DLD1 (cell line): ENCODE measurements around the gene CNOT6.

ENCODE experiments used
- in situ Hi-C: cut with HindIII; loops from 2 replicates; pipeline ENCODE4 v1.10.0; 2017; ENCODE audit warnings: low sequenced_read_pairs

CNOT6 gene

DNA sequence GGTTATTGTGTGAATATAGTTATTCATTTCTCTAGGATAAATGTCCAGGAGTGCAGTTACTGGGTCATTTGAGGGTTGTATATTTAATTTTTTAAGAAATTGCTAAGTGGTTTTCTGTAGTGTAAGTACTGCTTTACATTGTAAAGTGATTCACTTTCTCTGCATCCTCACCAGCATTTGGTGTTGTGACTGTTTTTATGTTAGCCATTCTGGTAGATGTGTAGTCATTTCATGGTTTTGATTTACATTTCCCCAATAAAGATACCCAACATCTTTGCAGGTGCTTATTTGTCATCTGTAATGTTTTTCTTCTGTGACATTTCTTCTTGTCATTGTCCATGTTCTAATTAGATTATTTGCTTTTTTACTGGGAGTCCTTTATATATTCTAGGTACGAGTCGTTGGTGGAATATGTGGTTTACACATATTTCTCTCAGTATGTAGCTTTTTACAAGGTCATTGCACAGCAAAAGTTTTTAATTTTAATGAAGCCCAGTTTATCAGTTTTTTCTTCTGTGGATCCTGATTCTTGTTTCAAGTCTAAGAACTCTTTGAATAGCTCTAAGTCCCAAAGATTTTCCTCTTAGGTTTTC lies 63.1 kb downstream of the CNOT6 start:
- in situ Hi-C loops, result no loop called here

DNA sequence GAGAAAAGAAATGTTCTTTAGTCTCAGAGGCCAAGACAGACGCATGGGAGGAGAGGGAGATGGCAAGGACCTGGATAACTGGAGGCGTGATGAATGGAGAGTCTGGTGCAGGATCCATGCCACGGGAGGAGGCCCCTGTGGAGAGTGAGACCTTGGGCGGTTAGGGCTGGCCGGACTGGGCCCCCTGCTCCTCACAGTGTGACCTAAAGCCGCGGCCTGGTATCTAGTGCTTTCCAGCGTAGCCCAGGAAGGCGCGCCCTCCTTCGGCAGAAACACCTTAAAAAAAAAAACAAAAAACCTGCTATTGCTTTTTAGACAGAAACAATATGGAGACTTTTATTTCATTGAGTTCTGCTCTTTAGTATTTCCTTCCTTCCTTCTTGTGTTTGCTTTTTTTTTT lies 64.1 kb downstream of the CNOT6 start:
- in situ Hi-C loops, result no loop called here

DNA sequence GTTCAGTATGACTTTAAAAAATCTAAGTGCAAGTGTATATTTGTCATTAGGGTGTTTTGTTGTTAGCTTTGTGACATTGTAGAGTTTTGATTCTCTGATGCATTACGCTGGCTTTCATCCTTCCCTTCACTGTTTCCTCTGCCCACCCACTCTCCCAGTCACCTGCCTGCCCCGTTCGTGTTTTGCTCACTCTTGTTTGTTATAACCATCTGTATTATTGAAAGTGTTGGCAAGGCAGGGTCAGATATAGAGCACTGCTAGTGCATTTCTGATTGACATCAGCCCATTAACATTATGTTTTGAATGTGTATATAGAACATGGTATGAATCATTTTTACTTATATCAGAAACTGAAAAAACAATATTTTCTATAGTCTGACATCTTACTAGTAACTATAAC lies 69.8 kb downstream of the CNOT6 start:
- in situ Hi-C loops, result no loop called here

DNA sequence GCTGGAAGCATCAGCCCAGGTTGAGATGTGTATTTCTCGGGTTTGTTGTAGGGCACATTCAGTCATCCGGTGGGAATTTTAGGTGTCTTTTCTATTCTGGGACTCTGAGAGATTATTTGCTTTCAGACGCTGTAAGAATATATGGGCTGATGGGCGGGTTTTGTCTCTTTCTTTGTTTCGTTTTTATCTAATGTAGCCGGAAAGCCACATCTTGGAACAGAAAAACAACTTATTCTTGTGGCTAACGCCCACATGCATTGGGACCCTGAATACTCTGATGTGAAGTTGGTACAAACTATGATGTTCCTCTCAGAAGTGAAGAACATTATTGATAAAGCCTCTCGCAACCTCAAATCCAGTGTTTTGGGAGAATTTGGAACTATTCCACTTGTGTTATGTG lies 74.7 kb downstream of the CNOT6 start:
- in situ Hi-C loops, result no loop called here

DNA sequence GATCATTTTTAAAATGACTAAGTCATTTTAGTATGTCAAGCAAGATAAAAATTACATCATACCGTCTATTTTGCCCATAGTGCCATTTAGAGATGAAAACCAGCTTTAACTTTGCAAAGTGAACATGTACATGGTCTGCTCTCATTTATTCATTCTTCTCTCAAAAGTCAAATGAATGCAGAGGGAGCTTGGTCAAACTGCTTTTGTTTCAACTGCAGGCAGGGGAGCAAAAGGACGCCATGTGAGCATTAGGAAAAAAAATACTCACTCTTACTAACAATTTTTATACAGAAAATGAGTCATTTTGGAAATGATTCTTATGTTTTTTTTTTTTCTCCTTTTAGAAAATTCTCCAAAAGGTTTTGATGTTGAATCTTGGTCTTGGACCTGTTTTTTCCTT lies 81.4 kb downstream of the CNOT6 start:
- in situ Hi-C loops, result no loop called here

DNA sequence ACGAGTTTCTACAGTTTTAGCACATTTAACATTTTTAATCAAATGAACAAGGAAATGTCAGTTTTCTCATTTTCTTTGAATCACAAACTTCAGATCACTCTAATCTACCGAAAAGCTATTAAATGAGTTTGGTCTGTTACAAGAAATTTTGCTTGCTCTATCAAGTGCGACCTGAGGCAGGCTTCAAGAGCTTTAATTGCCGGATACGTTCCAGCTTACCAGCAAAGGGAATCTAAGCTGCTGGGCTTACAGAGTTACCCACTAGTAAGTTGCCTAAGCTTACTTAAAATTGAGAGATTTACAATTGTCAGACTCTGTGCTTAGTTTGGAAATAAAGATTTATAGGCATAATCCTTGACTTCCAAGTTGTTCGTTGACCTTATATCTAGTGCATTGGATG lies 86.5 kb downstream of the CNOT6 start:
- in situ Hi-C loops, result no loop called here

DNA sequence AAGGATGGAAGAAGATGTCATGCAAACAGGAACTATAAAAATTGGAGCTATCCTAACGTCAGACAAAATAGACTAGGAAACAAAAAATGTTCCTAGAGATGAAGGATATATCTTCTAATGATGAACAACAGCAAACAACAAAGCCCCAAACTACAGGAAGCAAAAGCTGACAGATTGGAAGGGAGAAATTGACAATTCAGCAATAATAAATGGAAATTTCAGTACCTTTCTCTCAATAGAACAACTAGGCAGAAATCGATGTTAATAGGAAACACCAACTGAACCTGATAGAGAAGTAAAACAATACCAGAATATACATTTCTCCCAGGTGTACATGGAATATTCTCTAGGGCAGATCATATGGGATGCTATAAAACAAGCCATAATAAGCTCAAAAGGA lies 89.6 kb downstream of the CNOT6 start:
- in situ Hi-C loops, result no loop called here

DNA sequence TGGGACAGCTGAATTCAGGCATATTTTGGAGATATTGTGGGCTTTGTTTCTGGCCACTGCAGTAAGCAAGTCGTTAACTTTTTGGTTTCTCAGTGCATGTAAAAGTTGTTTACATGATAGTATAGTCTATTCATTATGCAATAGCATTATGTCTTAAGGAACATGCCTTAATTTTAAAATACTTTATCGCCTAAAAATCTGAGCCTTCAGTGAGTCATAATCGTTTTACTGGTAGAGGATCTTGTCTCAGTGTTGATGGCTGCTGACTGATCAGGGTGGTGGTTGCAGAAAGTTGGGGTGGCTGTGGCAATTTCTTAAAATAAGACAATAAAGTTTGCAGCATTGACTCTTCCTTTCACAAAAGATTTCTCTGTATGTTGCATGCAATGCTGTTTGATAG lies 92.0 kb downstream of the CNOT6 start:
- in situ Hi-C loops, result no loop called here

DNA sequence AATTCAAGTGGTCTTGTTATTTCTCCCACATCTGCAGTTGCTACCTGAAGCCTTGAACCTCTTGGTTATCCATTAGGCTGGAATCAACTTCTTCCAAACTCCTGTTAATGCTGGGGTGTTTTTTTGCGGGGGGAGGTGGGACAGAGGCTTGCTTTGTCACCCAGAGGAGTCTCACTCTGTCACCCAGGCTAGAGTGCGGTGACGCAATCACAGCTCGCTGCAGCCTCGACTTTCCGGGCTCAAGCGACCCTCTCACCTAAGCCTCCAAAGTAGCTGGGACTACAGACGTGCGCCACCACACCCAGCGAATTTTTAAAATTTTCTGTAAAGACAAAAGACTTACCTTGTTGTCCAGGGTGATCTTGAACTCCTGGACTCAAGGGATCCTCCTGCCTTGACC lies 92.7 kb downstream of the CNOT6 start:
- in situ Hi-C loops, result no loop called here

DNA sequence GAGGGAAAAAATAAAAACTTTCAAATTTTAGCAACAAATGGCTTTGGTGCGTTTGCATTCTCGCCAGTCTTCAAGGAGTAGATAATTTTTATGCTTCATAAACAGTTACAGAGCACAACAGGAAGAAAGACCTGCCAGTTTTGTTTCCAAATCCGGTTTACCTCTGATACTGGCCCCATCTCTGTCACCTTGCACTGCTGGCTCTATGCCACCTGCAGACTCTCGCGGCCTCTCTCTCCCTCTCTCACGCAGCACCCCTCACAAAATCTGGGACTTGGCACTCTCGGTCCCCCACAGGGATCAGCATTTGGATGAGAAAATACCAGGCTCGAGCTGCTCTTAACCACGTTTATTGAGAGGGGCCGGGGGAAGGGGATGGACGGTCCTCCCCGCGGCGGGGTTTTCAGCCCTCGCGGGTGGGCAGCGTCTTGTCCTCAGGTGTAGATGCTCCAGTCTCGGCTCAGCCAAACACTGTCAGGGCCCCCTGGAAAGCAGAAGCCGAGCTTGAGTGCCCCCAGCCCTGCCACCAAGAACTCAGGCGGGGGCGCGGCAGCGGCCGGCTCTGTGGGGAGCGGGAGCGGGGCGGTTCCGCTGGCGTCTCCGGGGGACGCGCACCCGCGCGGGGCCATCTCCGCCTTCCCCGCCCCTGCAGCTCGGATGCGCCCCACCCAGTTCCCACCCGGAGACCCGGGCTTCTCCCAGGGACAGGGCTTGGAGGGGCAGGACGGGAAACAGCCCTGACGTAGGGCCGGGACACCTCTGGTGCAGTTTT lies 95.8 kb downstream of the CNOT6 start:
- in situ Hi-C loops, result no loop called here

DNA sequence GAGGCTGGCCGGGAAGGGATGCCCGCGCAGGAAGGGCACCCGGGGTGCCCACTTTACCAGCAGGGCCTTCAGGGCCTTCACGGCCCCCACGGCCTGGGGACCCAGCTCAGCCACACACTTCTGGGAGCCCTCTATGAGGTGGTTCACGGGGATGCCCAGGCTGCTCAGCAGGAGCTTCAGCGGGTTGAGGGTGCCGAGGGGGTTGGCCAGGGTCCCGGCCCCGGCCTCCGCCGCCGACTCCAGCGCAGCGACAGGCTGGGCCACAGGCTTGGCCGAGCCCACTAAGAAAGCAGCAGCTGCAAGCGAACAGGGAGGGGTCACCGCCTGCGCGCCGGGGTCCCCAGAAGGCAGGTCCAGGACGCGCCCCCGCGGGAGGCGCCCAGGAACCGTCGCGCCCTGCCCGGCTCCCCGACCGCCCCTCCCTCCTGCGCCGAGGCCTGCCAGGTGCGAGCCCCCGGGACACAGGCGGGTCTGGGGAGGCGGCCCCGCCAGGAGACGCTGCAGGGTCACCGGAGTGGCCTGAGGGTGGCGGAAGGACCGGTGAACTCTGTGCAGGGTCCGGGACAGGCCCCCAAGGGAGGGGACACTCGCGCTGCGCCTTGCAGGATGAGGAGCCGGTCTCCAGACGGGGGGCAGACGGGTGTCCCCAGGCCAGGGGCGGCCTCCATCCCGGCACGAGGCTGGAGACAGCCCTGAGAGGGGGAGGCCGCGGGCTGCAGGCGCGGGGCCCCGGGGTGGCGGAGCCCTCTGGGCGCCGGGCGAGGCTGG lies 96.5 kb downstream of the CNOT6 start:
- in situ Hi-C loops, result no loop called here

DNA sequence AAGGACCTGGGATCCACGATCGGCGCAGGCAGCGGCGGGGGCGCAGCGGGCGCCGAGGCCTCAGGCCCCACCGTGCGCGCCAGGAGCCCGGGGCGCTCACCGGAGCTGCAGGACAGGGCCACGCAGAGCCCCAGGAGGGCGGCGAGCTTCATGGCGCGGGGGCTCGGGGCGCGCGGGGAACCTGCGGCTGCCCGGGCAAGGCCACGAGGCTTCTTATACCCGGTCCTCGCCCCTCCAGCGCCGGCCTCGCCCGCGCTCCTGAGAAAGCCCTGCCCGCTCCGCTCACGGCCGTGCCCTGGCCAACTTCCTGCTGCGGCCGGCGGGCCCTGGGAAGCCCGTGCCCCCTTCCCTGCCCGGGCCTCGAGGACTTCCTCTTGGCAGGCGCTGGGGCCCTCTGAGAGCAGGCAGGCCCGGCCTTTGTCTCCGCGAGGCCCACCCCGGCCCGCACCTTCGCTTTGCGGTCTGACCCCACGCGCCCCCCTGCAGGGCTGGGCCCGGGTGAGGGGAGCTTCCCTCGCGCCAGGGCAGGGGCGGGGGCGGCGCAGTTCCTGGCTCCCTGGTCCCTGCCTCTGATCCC lies 97.2 kb downstream of the CNOT6 start, which contains the start of gene SCGB3A1:
Gene SCGB3A1, minus strand, starts transcription at position 189 of the 577 bp plus-strand sequence. Its CDS starts 37 bp downstream, at position 152.
- in situ Hi-C loops, result no loop called here

DNA sequence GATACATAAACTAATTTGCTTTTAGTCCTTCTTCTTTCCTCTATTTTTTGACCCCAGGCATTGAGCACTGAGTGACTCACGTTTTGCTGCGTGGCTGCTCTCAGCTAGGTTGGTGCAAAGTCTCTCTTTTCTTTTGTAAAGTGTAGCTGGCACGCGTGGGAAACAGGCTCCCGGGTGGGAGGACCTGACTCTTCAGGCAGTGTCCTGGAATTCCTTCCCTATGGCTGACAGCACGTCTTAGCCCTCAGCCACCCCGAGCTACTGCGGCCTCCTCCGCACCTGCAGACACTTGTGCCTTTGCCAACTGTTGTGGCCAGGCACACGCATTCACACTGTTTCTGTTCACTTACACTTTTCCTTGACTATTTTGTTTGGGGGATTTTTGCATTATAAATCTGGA lies 98.0 kb downstream of the CNOT6 start:
- in situ Hi-C loops, result no loop called here

DNA sequence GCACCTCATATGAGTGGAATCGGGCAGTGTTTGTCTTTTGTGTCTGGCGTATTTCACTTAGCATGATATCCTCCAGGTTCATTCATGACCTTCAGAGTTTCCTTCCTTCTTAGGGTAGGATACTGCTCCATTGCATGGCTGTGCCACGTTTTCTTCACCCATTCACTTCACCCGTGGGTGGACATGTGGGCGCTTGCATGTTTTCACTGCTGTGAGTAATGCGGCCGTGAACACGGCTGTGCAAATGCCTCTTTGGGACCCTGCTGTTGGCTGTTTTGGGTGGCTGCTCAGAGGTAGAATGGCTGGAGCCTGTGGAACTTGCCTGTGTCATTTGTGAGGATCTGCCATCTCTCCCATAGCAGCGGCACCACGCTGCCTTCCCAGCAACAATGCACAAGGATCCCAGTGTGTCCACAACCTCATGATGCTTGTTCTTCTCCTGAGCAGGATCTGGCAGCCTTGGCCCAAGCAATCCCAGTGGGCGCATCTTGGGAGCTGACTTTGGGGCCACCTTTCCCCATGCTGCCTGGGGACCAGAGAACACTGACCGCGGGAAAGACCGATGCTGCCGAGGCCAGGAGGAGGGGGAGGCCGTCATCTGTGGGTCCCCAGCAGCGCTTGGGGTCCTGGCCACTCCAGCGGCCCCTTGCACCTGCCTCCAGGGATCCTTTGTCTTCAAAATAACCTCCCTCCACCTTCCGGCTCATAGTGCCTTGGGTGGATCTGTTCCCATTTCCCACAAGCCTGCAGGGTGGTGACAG lies 99.4 kb downstream of the CNOT6 start:
- in situ Hi-C loops, result no loop called here

DNA sequence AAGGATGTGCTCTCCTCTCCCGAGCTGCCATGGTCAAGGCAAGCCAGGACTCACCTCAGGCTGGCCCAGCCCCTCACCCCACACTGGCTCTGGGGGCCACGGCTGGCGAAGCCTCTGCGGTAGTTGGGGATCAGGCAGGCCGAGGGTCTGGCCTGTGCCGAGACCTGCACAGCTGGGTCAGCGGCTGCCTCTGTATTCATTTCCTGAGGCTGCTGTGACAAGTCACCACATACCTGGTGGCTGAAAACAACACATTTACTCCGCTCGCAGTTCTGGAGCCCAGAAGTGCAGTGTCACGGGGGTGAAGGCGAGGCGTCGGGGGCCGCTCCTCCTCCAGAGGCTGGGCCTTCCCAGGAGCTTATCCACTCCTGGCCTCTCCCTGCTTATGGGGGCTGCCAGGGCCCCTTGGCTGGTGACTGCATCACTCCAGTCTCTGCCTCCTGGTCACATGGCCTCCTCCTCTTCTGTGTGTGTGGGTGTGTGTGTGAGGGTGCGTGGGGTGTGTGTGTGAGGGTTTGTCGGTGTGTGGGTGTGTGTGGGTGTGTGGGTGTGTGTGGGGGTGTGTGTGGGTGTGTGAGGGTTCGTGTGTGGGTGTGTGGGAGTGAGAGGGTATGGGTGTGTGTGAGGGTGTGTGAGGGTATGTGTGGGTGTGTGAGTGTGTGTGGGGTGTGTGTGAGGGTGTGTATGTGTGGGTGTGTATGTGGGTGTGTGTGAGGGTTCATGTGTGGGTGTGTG lies 100.3 kb downstream of the CNOT6 start:
- in situ Hi-C loops, result no loop called here

DNA sequence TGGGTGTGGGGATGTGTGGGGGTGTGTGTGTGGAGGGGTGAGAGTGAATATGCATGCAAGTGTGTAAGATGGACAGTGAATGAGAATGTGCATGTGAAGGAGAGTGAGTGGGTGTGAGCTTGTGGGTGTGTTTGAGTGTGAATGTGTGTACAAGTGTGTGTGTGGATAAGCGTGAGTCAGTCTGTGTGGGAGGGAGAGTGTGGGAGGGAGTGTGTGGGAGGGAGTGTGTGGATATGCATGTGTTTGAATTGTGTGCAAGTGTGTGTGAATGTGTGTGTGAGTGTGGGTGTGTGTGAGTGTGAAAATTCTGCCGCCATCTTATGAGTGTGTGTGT lies 100.8 kb downstream of the CNOT6 start:
- in situ Hi-C loops, result no loop called here

DNA sequence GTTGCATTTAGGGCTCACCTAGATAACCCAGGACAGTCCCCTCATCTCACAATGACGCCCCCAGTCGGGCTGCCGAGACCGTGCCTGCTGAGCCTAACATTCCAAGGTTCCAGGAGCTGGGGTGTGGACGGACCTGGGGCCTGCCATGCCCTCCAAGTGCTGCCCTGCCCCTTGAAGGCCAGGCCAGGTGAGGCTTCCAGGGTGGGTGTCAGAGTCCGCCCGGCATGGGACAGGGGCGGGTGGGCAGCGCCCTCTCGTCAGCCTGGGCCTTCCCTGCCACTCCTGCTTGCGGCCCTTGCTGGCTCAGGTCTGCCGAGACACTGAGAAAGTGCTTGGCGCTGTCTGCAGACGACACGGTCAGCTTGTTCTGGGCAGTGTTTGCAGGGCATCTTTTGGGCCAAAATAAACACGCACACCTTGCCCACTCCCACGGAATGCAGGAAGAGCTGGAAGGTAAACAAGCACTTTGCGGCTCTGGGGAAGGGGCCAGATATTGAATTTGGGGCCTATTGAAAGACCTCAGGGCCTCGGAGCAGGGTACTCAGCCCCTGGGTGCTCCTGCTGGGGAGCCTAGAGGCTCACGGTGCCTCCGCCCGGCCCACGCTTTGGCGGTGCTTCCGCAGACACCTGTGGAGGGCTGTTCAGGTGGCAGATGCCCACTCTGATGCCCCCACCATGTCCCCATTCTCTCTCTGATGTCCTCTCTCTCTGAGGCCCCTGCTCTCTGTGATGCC lies 101.4 kb downstream of the CNOT6 start:
- in situ Hi-C loops, result no loop called here

DNA sequence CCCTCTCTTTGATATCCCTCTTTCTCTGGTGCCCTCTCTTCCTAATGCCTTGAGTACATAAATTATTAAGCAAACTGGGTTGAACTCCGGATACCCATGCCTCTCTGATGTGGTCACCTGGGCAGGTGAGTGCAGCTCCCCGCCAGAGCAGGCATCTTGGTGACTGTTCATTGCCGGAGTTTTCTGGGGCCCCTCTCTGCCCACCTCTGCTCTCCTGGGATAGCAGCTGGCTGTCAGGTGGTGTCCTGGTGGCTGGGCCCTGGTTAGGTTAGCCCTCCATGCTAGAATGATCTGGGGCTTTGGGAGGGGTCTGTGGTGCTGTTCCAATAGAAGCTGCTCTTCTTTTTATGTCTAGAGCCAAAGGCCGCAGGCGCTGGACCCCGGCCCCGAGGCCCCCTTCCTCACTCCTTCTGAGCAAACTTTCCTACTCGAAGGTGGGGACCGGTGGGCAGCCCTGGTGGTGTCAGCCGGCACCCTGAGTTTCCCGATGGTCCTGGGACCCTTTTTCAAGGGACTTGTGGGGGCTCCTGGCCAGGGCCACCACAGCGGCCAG lies 102.0 kb downstream of the CNOT6 start:
- in situ Hi-C loops, result no loop called here

DNA sequence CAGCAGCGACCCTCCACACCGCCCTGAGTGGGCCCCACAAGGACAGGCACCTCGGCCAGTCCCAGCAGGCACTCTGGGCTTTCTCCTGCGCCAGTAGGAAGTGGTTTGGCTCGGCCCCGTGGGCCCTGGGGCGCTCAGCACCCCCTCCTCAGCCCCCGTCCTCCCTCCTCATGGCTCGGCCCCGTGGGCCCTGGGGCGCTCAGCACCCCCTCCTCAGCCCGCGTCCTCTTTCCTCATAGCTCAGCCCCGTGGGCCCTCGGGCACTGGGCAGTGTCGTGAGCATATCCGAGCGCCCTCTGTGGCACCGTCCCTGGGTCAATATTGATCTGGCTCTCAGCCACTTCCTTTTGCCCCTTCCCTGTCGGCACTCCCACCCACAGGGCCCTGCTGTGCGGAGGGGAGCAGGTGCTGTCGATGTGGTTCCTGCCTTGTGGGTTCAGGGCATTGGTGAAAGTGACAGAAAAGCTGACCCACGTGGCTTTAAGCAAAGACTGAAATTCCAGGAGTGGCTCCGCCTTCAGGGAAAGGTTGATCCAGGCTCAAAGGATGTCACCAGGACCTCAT lies 102.6 kb downstream of the CNOT6 start:
- in situ Hi-C loops, result no loop called here
